Measurements from ENCODE around the gene COA6. TPM values are rescaled to one million over a fixed set of nuclear protein-coding genes. Genes with fewer than 3 reads are reported as not detected.
A peak's percentile ranks its signal among the peaks of the same experiment; 100 is the strongest.

Gene COA6
- total and polyA plus RNA-seq, 2 of the 8 experiments (the other 6 are each of a cell fraction or from before 2014, with no cell fraction given), result 22.9 to 44.9 TPM

- 0 out of 2 replicates have a peak, but pooled peaks have one; percentile 2 for TF ChIP-seq TEAD4 (IDR thresholded peaks at IDR 0.05; ENCODE audit: low read depth, low read length)
- no peak for TF ChIP-seq CBX5 (IDR thresholded peaks at IDR 0.05; ENCODE audit: low read depth, low read length)
- no peak for TF ChIP-seq NANOG (IDR thresholded peaks at IDR 0.05; ENCODE audit: insufficient read depth, low read depth, low read length, poor library complexity, severe bottlenecking)
- peak; percentile 73 to 85 (median 77) for TF ChIP-seq CTCF (IDR thresholded peaks at IDR 0.05; ENCODE audit: control extremely low read depth in 1 of 3, insufficient read depth in 1 of 3, low read depth in 1 of 3, low read length in 3 of 3)
- no peak for TF ChIP-seq ASH2L (IDR thresholded peaks at IDR 0.05; ENCODE audit: low read length)
- TF ChIP-seq RAD21 (IDR thresholded peaks at IDR 0.05 in 1 of 2, conservative IDR thresholded peaks at IDR 0.05 in 1 of 2; ENCODE audit: low read depth in 2 of 2, low read length in 2 of 2), result peak; percentile 57 to 67
- Histone ChIP-seq H3K4me2 (ENCODE audit: insufficient read depth in 1 of 2, low read depth in 2 of 2, low read length in 2 of 2) (peak overlapping the region; percentile 4 to 57; a peak in 3 of 4 replicates), H2BK15ac (ENCODE audit: low read length) (no peak overlapping the region), H3K23ac (ENCODE audit: insufficient read length) (no peak overlapping the region), H3K9ac (replicated peaks in 1 of 4; ENCODE audit: extremely low read depth in 1 of 4, low read depth in 3 of 4, low read length in 3 of 4) (no peak overlapping the region), H3K4me3 (ENCODE audit: extremely low read depth in 1 of 4, insufficient read depth in 2 of 4, low read depth in 3 of 4, low read length in 4 of 4) (peak overlapping the region in 1 of 4 experiments; percentile 50; a peak in 1 of 8 replicates), H3K36me3 (ENCODE audit: control insufficient read depth in 2 of 4, insufficient read depth in 4 of 4, low read length in 3 of 4) (no peaks in the 10 kb centered on the region), H2AFZ (ENCODE audit: low read length) (peak overlapping the region; percentile 96), H3K27me3 (replicated peaks in 1 of 4; ENCODE audit: control insufficient read depth in 3 of 4, extremely low read depth in 1 of 4, insufficient read depth in 3 of 4, low read length in 3 of 4) (no peaks in the 10 kb centered on the region), H2BK20ac (ENCODE audit: low read length) (no peak overlapping the region), H4K5ac (ENCODE audit: insufficient read length, low read depth, low read length) (no peak overlapping the region), H3K14ac (ENCODE audit: insufficient read length) (no peak overlapping the region), H2BK5ac (ENCODE audit: low read depth, low read length) (no peak overlapping the region), H4K91ac (replicated peaks; ENCODE audit: insufficient read length, low read length) (no peak overlapping the region), H2BK120ac (replicated peaks; ENCODE audit: low read depth, low read length) (no peak overlapping the region), H3K23me2 (ENCODE audit: low read depth, low read length) (no peaks in the 10 kb centered on the region), H3K18ac (ENCODE audit: extremely low read depth, low read length) (no peak overlapping the region), H3K56ac (replicated peaks; ENCODE audit: insufficient read length, low read depth, low read length) (no peak overlapping the region), H2BK12ac (ENCODE audit: low read depth, low read length) (no peak overlapping the region), H3K79me1 (ENCODE audit: low read depth, low read length) (no peaks in the 10 kb centered on the region), H2AK5ac (ENCODE audit: low read depth, low read length) (no peak overlapping the region), H3K9me3 (ENCODE audit: insufficient read depth in 2 of 2, low read depth in 1 of 2, low read length in 1 of 2) (no peaks in the 10 kb centered on the region), H4K20me1 (replicated peaks in 1 of 2; ENCODE audit: control insufficient read depth in 1 of 2, insufficient read depth in 2 of 2, low read length in 2 of 2) (no peaks in the 10 kb centered on the region), H3K27ac (ENCODE audit: low read depth, low read length) (no peak overlapping the region), H4K8ac (ENCODE audit: extremely low read depth, insufficient read depth, low read length) (no peak overlapping the region; the same call in 1 of the 2 replicates), H3K79me2 (ENCODE audit: control insufficient read depth in 1 of 2, insufficient read depth in 2 of 2, low read length in 2 of 2) (no peaks in the 10 kb centered on the region), H3K4me1 (replicated peaks in 1 of 4; ENCODE audit: control insufficient read depth in 3 of 4, insufficient read depth in 4 of 4, low read length in 3 of 4) (peaks cover 0 to 3% (median under 1%) of the 10 kb centered on the region in 4 experiments; a peak in 1 of 7 replicates), H3K4ac (replicated peaks; ENCODE audit: insufficient read length, low read depth, low read length) (no peak overlapping the region)
- CTCF ChIA-PET (ENCODE audit: partially characterized antibody), result interaction anchor here (0.6 to 9.1 kb wide), 30 partner anchors 8 to 215 kb away, joined by 3 to 146 read pairs (median 4); partner anchors contain the start of gene COA6
- DNase-seq (ENCODE audit: low read depth in 1 of 2, low spot score in 2 of 2) (peak; percentile 41 to 88), FAIRE-seq (peak; percentile 66)
- WGBS, 2 experiments (ENCODE audit: extremely low coverage in 1 of 2, insufficient coverage in 1 of 2, insufficient read length in 1 of 2, insufficient replicate concordance in 2 of 2, low coverage in 1 of 2, low lambda C conversion rate in 2 of 2, missing lambda C conversion rate in 1 of 2), result 36 to 100% methylated on average over 1 to 20 of the region's 20 CpGs
- POLR2A ChIA-PET (ENCODE audit: partially characterized antibody), result interaction anchor here (0.8 kb wide), 1 partner anchor 151 kb away, joined by 3 read pairs; no protein-coding TSS in a partner anchor
These were observed 46.5 kb upstream of the COA6 start for GRCh38 chr1:234326497-234327366.

Data from H1 (cell line).